NCI-H1694 treated with DMSO at 0.1 percent for 48 hours (cell line): ENCODE measurements around the gene KRT17.

ENCODE experiments used
- DNase-seq: peaks from one replicate; lab custom pipeline; 2025; lab: John Stamatoyannopoulos, UW

The KRT17 gene

DNA sequence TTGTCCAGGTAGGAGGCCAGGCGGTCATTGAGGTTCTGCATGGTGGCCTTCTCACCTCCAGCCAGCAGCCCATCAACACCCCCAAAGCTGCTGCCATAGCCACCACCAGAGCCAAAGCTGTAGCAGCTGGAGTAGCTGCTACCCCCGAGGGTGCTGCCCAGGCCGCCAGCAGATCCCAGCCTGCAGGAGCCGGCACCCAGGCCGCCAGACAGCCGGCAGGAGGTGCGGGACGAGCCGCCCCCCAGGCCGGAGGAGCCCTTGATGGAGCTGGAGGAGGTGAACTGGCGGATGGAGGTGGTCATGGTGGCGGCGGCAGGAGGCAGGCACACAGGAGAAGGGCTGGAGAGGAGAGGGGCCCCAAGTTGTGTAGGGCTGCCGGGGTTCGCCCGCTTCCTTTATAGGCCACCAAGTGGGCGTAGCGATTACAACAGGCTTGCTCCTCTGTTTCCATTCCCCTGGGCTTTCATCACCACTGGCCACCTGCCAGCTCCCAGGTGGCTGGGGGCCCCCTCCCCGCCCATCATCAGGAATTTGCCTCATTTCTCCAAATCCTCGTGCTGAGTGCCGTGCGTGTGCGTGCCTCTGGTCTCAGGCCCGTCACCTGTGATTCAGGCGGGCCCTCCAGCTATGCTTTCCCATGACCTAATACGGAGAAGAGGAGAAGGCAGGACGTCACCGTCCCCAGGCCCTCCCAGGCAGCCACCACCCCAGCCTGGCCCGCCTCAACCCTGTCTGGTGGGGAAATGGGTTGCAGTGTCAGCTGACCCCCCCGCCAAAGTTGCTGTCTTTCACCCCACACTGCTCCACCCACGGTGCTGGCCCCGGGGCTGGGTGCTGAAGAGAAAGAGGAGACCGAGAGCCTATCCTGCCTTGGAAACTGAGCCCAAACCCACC is at the start of gene KRT17:
KRT17 (minus strand) TSS at position 368 of the 894 bp plus-strand sequence; CDS start at position 302, 66 bp downstream.
- DNase-seq = no peak

DNA sequence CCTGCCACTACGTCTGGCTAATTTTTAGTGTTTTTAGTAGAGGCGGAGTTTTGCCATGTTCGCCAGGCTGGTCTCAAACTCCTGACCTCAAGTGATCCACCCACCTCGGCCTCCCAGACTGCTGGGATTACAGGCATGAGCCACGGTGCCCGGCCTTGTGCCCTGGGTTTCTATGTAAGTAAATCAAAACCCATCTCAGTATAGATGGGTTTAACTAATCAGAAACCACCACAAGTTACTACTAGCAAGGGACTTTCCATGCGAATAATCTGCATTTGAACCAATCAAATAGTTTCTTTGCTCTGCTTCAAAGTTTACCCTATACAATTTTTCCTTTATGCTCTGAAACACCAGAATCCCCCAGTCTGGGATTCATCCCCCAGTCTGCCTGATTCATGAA is 47.8 kb upstream of the KRT17 start:
- DNase-seq = no peak

GRCh38 chr17:41667280-41668041 is 43.1 kb upstream of the KRT17 start:
- DNase-seq = no peak

DNA sequence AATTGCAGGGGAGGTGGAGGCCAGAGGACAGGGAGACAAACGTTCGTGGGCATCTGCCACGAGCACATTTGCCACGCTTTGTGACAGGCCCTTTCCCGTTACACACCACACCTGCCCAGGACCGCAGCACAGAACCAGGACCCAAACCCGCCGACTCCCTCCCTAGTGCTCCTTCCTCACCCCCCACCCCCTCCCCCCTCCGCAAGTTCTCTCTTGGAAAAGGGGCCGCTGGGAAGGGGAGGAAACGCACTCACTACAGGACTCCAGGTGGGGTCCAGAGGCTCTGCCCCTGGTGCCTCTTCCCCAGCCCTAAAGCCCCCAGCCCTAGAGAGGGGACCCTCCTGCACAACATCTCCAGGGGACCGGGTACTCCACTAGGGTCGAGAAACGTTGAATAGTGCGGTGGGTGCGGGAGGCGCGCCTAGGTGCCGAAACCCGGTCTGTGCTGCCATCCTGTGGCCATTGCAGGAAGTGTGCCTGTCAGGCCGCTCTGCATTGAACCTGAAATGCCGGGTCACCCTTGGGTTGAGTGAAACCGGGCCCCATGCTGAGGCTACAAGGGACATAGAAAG is 42.4 kb upstream of the KRT17 start:
- DNase-seq = peak; percentile 67

- DNase-seq = peak; percentile 56
Observed at GRCh38 chr17:41666237-41666641, 41.9 kb upstream of the KRT17 start.

DNA sequence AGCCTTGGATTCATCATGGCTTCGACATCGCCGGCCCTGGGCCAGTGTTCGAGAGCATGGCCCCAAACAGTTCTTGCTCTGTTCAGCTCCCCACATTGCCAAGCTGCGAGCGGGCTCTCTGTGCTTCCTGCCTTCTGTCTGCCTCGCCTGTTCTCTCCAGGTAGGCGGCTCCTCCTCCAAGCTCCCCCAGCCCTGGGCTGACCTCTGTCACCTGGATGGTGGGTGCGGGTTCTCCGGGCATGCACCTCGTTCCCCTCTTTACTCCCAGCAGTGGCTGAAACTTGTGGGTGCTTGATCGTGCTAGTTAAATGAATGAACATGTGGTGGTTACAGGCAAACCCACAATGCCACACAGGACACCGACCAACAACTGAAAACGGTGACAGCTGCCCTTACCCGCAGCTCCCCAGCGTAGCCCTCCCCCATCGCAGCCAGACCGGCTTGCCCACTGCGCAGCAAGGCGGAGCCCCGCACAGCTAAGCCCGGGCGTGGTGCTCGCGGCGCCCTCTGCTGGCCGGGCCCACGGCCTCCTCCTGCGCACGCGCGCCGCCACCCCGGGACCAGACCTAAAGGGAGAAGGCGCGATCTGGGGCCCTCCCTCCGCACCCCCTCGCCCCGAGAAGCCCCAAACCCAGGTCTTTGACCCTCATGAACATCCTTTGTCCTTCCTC is 41.3 kb upstream of the KRT17 start:
- DNase-seq = peak; percentile 69

- DNase-seq = no peak
Observed at GRCh38 chr17:41664587-41665565, 40.5 kb upstream of the KRT17 start.

GRCh38 chr17:41664172-41664457 is 39.7 kb upstream of the KRT17 start:
- DNase-seq = no peak

GRCh38 chr17:41663451-41664171 is 39.2 kb upstream of the KRT17 start:
- no peak for DNase-seq

DNA sequence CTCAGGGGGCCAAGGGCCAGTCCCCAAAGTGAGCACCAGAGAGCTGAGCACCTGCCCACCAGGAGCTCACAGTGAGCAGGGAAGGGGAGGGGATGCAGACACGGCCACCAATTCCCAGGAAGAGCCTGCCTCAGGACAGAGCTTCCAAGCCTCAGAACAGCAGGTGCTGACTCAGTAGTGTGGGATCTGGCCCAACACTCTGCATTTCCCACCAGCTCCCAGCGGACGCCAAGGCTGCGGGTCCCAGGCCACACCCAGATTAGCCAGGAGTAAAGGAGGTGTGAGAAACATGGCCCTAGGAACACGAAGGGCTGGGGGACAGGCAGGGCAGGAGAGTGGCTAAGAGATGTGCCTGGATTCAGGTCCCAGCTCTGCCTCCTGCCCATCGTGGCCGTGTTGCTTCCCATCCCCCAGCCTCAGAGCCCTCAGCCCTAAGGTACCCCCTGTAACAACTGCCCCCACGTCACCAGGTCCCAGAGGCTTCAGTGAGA is 35.9 kb upstream of the KRT17 start:
- DNase-seq = no peak

- DNase-seq = no peak
Observed at GRCh38 chr17:41659427-41660212, 35.2 kb upstream of the KRT17 start.

- DNase-seq = no peak
Observed at GRCh38 chr17:41658846-41659245, 34.5 kb upstream of the KRT17 start.

GRCh38 chr17:41657936-41658335 is 33.6 kb upstream of the KRT17 start:
- no peak for DNase-seq

- DNase-seq = no peak
Observed at GRCh38 chr17:41657176-41657754, 32.9 kb upstream of the KRT17 start.

GRCh38 chr17:41656249-41657023 is 32.1 kb upstream of the KRT17 start:
- no peak for DNase-seq

DNA sequence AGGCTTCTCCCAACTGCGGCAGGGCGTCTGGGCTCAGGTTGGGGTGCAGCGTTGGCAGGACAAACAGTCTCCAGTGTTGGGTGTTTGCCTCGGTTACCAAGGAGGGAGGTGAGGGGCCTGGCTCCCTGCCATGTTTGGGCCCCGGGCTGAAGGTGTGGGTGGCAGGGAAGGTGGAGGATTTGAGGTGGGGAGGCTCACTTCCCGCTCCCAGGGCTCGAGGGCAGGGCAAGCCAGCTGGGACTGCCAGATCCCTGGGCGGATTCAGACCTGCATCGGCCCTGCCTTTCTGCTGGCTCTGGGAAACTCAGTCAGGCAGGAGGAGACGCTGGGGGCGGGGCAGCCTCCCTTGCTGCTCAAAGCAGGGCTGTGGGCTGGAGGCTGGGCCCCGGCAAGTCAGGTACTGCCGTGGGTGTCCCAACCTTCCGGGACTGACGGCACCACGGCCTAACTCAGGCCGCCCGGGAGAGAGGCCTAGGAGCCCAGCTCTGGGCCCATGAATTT is 31.3 kb upstream of the KRT17 start:
- peak; percentile 87 for DNase-seq

GRCh38 chr17:41654678-41655607 is 30.6 kb upstream of the KRT17 start:
- no peak for DNase-seq
